Measurements from ENCODE around the gene RABGAP1L.
A peak's percentile ranks its signal among the peaks of the same experiment; 100 is the strongest.
"Not testable (repeated sequence)": the region's sequence is repeated elsewhere in the genome, so short reads cannot be mapped to it uniquely, and the experiment has no call there.

The RABGAP1L gene

DNA sequence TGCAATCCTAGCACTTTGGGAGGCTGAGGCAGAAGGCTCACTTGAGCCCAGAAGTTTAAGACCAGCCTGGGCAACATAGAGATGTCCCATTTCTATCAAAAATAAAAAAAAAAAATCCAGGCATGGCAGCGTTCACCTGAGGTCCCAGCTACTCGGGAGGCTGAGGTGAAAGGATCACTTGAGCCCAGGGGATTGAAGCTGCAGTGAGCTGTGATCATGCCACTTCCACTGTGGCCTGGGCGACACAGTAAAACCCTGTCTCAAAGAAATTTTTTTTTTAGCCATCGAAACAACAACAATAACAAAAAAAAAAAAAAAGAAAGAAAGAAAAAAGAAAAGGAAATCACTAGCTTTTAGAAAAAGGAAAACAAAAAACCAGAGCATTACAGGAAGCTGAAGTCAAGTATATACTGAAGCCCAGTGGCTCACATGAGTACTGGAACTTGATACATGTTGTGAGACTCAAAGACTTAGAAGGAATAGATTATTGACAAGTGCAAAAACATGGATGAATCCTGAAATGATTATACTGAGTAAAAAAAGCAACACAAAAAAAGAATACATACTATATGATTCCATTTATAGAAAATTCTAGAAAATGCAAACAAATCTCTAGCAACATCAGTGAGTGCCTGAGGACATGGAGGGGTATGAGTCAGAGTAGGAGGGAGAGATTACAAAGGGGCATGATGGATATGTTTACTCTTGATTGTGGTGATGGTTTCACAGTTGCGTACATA lies 6.1 kb upstream of the RABGAP1L start:
- no peak for DNase-seq

DNA sequence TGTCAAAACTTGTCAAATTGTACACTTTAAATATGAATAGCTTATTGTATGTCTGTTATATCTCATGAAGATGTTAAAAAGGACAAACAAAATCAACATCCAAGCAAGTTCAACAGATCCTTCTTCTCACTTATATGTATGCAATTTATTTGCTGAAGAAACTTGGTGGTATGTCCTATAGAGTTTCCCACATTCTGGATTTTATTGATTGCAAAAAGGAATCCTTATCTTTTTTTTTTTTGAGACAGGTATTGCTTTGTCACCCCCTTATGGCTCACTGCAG lies 5.6 kb upstream of the RABGAP1L start:
- DNase-seq, result no peak

DNA sequence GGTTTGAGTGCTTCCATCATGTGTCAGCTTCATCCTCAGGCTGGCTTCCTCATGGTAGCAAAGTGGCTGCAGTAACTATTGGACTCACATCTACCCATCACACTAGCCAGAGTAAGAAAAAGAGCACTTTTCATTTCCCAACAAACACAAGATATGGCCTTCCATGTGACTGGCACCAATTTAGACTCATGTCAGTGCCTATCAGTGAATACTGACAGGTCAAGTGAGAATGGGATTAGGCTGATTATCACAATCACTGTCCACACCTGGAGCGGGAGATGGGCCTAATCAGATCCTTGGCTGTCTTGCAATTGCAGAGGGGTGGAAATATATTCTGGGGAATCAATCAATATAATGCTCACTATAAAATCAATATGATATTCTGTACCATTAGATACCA lies 2.9 kb upstream of the RABGAP1L start:
- no peak for DNase-seq

DNA sequence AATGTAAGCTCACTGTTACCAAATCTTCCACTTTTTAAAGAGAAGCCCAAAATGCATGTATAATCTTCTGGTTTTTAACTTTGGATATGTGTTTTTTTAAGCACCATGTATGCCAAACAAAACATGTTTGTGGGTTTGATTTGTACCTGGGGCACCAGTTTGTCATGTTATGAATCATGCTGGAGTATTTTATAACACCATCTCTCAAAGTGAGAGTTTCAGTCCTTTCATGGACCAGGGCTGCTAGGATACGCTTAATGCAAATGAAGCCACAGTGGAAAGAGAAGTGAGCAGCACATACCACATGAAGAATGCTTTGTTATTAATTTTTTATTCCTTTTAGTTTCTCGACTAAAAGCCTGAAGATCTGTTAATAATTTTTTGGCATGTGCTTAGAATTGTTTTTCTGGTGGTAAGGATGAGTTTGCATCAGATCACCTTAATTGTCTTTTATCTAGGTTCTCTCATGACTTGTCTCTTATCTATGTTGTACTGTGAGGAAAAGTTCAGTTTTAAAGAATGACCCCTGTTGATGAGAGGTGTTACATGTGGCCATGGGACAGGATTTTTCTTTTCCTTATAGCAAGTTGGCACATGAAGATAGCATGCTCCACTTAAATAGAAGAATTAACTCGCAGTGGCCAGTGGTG lies 2.0 kb upstream of the RABGAP1L start:
- no peak for DNase-seq

GRCh38 chr1:174158767-174159251 lies 511 bp upstream of the RABGAP1L start:
- DNase-seq, result peak in 1 of 56 donors; percentile 24

DNA sequence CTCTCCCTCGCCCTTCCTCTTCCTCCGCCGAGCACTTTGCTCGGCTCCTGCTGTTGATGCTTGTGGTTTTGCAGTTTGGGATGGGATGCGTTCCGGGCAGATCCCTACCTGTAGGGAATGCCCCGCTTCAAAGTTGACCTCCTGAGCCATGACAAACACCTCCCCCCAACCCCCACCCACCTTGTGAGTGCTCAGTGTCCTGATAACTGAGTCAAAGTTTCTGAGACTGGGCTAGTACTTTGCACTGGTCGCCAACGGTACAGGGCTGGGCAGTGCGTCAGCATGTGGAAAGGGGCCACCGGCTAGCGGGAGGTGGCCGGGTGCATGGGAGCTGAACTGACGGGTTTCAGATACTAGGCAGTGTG lies 771 bp downstream of the RABGAP1L start:
- peak in 30 of 56 donors; percentile 6 to 50 (median 29) for DNase-seq

GRCh38 chr1:174160603-174161002 lies 1.3 kb downstream of the RABGAP1L start:
- no peak for DNase-seq

DNA sequence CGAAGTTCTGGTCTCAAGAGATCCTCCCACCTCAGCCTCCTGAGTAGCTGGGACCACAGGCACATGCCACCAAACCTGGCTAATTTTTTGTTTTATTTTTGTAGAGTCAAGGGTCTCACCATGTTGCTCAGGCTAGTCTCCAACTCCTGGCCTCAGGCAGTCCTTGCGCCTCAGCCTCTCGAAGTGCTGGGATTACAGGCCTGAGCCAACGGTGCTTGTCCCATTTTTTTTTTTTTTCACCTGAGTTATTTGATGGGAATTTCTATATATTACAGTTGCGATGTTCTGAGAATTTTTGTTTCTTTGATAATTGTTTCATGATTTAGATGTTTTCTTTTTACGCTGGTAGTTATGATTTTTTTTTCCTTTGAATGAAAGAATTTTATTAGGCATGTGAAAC lies 2.5 kb downstream of the RABGAP1L start:
- DNase-seq, result no peak

- DNase-seq, result no peak
Observed at GRCh38 chr1:174164826-174165225, 5.5 kb downstream of the RABGAP1L start.

GRCh38 chr1:174165471-174166137 lies 6.3 kb downstream of the RABGAP1L start:
- peak in 6 of 56 donors; percentile 0 to 20 (median 10) for DNase-seq

DNA sequence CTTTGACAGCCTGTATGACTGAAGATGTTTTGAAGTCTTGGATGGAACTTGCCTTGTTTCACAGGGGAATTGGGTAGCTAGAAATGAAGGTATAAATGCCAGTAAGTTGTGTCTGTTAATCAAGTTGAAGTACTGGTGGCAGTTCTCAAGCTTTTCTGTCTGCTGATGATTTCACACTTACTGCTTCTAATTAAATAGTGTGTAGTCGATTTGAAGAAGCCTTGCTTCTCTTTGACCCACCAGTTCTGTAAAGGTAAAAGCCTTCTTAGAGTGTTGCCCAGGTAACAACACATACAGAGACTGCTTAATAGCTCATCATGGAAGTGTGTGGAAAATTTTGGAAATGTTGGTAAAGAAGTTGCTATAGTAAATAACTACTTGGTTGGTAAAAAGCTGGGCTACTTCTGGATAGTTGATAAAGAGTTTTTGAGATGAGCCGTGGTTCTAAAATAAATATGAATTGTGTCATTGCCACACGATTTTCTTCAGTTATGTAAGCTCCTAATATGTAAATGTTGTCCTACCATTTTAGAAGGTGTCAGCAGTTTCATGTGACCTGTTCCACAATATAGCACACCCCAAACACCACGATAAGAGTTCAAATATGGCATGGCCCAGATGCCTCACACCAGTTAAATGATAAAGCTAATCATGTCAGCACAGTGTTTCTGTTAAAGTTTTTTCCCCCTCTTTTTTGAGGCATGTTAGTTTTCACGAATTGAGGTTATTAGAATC lies 7.4 kb downstream of the RABGAP1L start:
- DNase-seq, result no peak

- DNase-seq, result no peak
Observed at GRCh38 chr1:174167265-174167803, 8.0 kb downstream of the RABGAP1L start.

DNA sequence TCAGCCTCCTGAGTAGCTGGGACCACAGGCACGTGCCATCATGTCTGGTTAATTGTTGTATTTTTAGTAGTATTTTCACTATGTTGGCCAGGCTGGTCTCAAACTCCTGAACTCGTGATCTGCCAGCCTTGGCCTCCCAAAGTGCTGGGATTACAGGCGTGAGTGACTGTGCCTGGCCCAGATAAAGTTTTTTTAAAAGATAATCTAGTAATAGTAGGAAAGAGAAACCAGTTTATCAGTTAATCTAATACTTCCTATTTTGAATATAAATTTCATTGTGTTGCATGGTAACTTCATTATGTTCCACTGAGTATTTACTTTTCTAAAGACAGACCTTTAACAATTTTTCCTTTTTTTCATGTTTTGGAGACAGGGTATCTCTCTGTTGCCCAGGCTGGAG lies 10.0 kb downstream of the RABGAP1L start:
- no peak for DNase-seq

GRCh38 chr1:174171073-174171472 lies 11.8 kb downstream of the RABGAP1L start:
- no peak for DNase-seq

- DNase-seq, result no peak
Observed at GRCh38 chr1:174174461-174175329, 15.4 kb downstream of the RABGAP1L start.

DNA sequence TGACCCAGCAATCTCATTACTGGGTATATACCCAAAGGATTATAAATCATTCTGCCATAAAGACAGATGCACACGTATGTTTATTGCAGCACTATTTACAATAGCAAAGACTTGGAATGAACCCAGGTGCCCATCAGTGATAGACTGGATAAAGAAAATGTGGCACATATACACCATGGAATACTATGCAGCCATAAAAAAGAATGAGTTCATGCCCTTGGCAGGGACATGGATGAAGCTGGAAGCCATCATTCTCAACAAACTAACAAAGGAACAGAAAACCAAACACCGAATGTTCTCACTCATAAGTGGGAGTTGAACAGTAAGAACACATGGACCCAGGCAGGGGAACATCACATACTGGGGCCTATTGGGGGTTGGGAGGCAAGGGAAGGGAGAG lies 19.1 kb downstream of the RABGAP1L start:
- not testable (repeated sequence) for DNase-seq

DNA sequence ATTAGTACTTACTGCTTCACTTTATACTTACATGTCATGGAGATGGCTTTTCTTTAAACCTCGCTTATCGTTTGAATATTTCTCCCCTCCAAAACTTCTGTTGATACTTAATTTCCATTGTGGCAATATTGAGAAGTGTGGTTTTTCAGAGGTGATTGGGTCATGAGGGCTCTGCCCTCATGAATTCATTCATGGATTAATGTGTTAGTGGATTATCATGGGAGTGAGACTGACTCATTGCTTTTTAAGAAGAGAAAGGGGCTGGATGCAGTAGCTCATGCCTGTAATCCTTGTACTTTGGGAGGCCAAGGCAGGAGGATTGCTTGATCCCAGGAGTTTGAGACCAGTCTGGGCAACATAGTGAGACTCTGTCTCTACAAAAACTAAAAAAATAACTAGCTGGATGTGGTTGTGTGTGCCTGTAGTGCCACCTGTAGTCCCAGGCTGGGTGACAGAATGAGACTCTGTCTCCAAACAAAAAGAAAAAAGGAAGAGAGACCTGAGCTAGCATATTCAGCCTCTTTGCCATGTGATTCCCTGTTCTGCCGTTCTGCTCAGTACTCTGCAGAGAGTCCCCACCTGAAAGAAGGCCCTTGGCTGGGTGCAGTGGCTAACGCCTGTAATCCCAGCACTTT lies 30.2 kb downstream of the RABGAP1L start:
- DNase-seq, result no peak

DNA sequence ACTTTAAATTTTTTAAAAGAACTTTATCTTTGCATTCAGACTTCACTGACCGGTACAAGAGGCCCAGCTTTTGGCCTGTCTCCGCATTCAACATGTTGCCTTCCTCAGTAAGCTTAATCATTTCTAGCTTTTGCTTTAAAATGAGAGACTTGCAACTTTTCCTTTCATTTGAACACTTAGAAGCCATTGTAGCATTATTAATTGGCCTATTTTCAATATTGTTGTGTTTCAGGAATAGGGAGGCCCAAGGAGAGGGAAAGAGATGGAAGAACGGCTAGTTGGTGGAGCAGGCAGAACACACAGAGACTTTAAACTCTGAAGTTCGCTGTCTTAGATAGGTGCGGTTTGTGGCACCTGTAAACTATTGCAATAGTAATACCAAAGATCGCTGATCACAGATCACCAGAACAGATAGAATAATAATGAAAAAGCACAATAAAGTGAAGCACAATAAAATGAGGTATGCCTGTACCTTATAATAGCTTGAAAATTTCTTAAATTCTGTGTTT lies 31.4 kb downstream of the RABGAP1L start:
- no peak for DNase-seq

GRCh38 chr1:174191349-174191862 lies 32.1 kb downstream of the RABGAP1L start:
- no peak for DNase-seq

GRCh38 chr1:174194461-174194860 lies 35.1 kb downstream of the RABGAP1L start:
- DNase-seq, result no peak

All from nucleus accumbens (tissue), 56 donors.